HepG2 (cell line): Measurements from ENCODE around the gene GAPDH. TPM values are rescaled to one million over a fixed set of nuclear protein-coding genes. Genes with fewer than 3 reads are reported as not detected.

Source experiments
- ATAC-seq: fragments of 200-7000 bp; cut with Tn5 transposase; 3 replicates; pipeline ENCODE4 v1.9.1; 2020; ENCODE audit warnings: mild to moderate bottlenecking, moderate library complexity
- BruUV-seq: library from RNA; stranded (reverse); fragments of 400-500 nt; replicated peaks from 2 replicates; lab custom pipeline; 2021; lab: Mats Ljungman, UMichigan
- CTCF ChIA-PET: fragments of 300-600 bp; formaldehyde crosslinking; extraction: SDS; loops from one replicate; lab custom pipeline; 2021; ENCODE audit warnings: low total read pairs, inconsistent platforms, low intra/inter-chr PET ratio; lab: Yijun Ruan, JAX
- POLR2A ChIA-PET: fragments of 350-600 bp; sonication (Branson Sonifier 250); formaldehyde crosslinking; loops from one replicate; lab custom pipeline; 2020; ENCODE audit warnings: antibody characterized with exemption, inconsistent platforms; lab: Yijun Ruan, JAX
- DNase-seq: peaks from one replicate; pipeline ENCODE4 v3.0.0-alpha.2; 2015; ENCODE audit warnings: low spot score
- FAIRE-seq: peaks from 3 replicates; lab custom pipeline; 2011; peaks lifted over from hg19 to GRCh38; lab: Jason Lieb, UNC
- H2AFZ ChIP-seq: one replicate; pipeline ENCODE4 v1.6.1; 2011; ENCODE audit warnings: low read length, inconsistent platforms
- H3K27ac ChIP-seq: fragments of 300-600 bp; 3 replicates; pipeline ENCODE4 v1.8.0; 2011; ENCODE audit warnings: mixed run types, mild to moderate bottlenecking, mixed read lengths, low read length, inconsistent platforms; ENCODE audit not compliant: insufficient read depth; ENCODE audit errors: extremely low read length
- H3K27me3 ChIP-seq, 2 experiments: fragments of 200-600 bp in 1 of 2; 2 replicates in 1 of 2; 3 replicates in 1 of 2; pipeline versions ENCODE4 v1.6.0 to v1.8.0; 2011; ENCODE audit warnings: low read length in 2 of 2, mild to moderate bottlenecking in 2 of 2, moderate library complexity in 2 of 2, inconsistent platforms in 1 of 2; ENCODE audit not compliant: insufficient read depth in 2 of 2, control insufficient read depth in 1 of 2
- H3K36me3 ChIP-seq, 2 experiments: fragments of 200-600 bp in 1 of 2; replicated peaks in 1 of 2; 2 replicates in 1 of 2; 3 replicates in 1 of 2; pipeline versions ENCODE4 v1.5.1 to v1.8.0; 2011; ENCODE audit warnings: low read length in 2 of 2, inconsistent platforms in 1 of 2; ENCODE audit not compliant: insufficient read depth in 2 of 2, control insufficient read depth in 1 of 2
- H3K4me1 ChIP-seq: 2 replicates; pipeline ENCODE4 v1.5.1; 2012; ENCODE audit warnings: low read length, inconsistent platforms; ENCODE audit not compliant: insufficient read depth
- H3K4me2 ChIP-seq: 2 replicates; pipeline ENCODE4 v1.6.0; 2011; ENCODE audit warnings: low read depth, low read length, inconsistent platforms
- H3K4me3 ChIP-seq, 3 experiments: fragments of 200-600 bp in 1 of 3; sonication (generic), shearing (Covaris generic) in 1 of 3; replicated peaks in 1 of 3; 2 replicates each; pipeline ENCODE4 v1.5.1; 2011 to 2016; ENCODE audit warnings: low read length in 3 of 3, inconsistent platforms in 2 of 3, low read depth in 2 of 3, mild to moderate bottlenecking in 2 of 3, control low read depth in 1 of 3, mixed read lengths in 1 of 3; ENCODE audit not compliant: insufficient read depth in 1 of 3
- H3K79me2 ChIP-seq: one replicate; pipeline ENCODE4 v1.6.1; 2011; ENCODE audit warnings: low read length, inconsistent platforms; ENCODE audit not compliant: insufficient read depth
- H3K9ac ChIP-seq: 2 replicates; pipeline ENCODE4 v1.6.0; 2011; ENCODE audit warnings: mild to moderate bottlenecking, low read depth, low read length, inconsistent platforms; ENCODE audit not compliant: insufficient read depth
- H3K9me3 ChIP-seq: 2 replicates; pipeline ENCODE4 v1.5.1; 2012; ENCODE audit warnings: mild to moderate bottlenecking, low read length
- H4K20me1 ChIP-seq: 2 replicates; pipeline ENCODE4 v1.6.0; 2011; ENCODE audit warnings: inconsistent platforms, mild to moderate bottlenecking, low read length, moderate library complexity; ENCODE audit not compliant: insufficient read depth
- FOXC1 ChIP-seq: sonication (generic); formaldehyde crosslinking; IDR thresholded peaks from 2 replicates; pipeline ENCODE4 v1.8.0; 2022; ENCODE audit warnings: mild to moderate bottlenecking, missing genetic modification reagents, borderline replicate concordance
- HNRNPH1 ChIP-seq: fragments of 200-400 bp; formaldehyde crosslinking; optimal IDR thresholded peaks from 2 replicates; pipeline ENCODE3; 2017; ENCODE audit warnings: mild to moderate bottlenecking, low read depth, low read length
- NR2F1 ChIP-seq, 2 experiments: fragments of 450-650 bp in 1 of 2; formaldehyde crosslinking in 1 of 2; IDR thresholded peaks; 2 replicates each; pipeline versions ENCODE4 v1.5.0 to v1.6.1; 2016 to 2020; ENCODE audit warnings: mild to moderate bottlenecking in 1 of 2, missing compliant biosample characterization in 1 of 2, missing genetic modification reagents in 1 of 2, moderate library complexity in 1 of 2
- RBM39 ChIP-seq: fragments of 200-400 bp; formaldehyde crosslinking; IDR thresholded peaks from one replicate; pipeline ENCODE4 v1.6.1; 2018; ENCODE audit warnings: antibody characterized with exemption, mild to moderate bottlenecking, low read depth, low read length; ENCODE audit not compliant: poor library complexity, severe bottlenecking
- RFX3 ChIP-seq: IDR thresholded peaks from 2 replicates; pipeline ENCODE4 v1.6.1; 2016; ENCODE audit warnings: missing biosample characterization, missing genetic modification reagents
- THYN1 ChIP-seq: sonication (generic); formaldehyde crosslinking; IDR thresholded peaks from 2 replicates; pipeline ENCODE4 v1.8.1; 2023; ENCODE audit warnings: low read depth, mild to moderate bottlenecking, moderate library complexity, missing genetic modification reagents, borderline replicate concordance
- ZFYVE20 ChIP-seq: sonication (generic); formaldehyde crosslinking; IDR thresholded peaks from 2 replicates; pipeline ENCODE4 v1.8.0; 2023; ENCODE audit warnings: low read depth, mild to moderate bottlenecking, moderate library complexity, missing genetic modification reagents, borderline replicate concordance
- ZNF253 ChIP-seq: sonication (generic); formaldehyde crosslinking; IDR thresholded peaks from 2 replicates; pipeline ENCODE4 v1.8.0; 2022; ENCODE audit warnings: mild to moderate bottlenecking, missing genetic modification reagents, borderline replicate concordance
- ZNF263 ChIP-seq: sonication (generic); formaldehyde crosslinking; IDR thresholded peaks from 2 replicates; pipeline ENCODE4 v1.4.0; 2020; ENCODE audit warnings: missing genetic modification reagents
- WGBS: methylation state at CpG from one replicate; pipeline ENCODE4 v1.1.6; 2017; ENCODE audit warnings: low lambda C conversion rate; 5-methylcytosine and 5-hydroxymethylcytosine counted together
- in situ Hi-C: cut with HindIII; loops from 2 replicates; pipeline ENCODE4 v1.10.0; 2017; ENCODE audit warnings: low pct_unique_long_range_greater_than_20kb; ENCODE audit not compliant: extremely low pct_ligation_motif_present
- intact Hi-C: fragments of 100-400 bp; cut with micrococcal nuclease; formaldehyde crosslinking; loops from one replicate; pipeline ENCODE4 v1.10.0; 2022; ENCODE audit not compliant: unreplicated experiment
- polyA plus RNA-seq, 8 experiments: library from polyadenylated mRNA; depleted of rRNA in 3 of 8; stranded (reverse) in 7 of 8; unstranded in 1 of 8; fragments of >200 nt; fragmentation: Illumina TruSeq in 4 of 8; extraction: Trizol in 4 of 8; gene quantifications; 2 replicates each; pipeline versions ENCODE4 v1.2.1 to v1.2.3, GENCODE V29; 2011 to 2016; ENCODE audit warnings: low read depth in 4 of 8, missing spikeins in 1 of 8, mixed read lengths in 1 of 8; ENCODE audit not compliant: insufficient read depth in 1 of 8
- total RNA-seq, 5 experiments: library from RNA; depleted of rRNA; stranded (reverse); fragments of >200 nt; fragmentation: Illumina TruSeq; extraction: Trizol; gene quantifications; 2 replicates each; pipeline ENCODE4 v1.2.3, GENCODE V29; 2016; ENCODE audit warnings: low read depth in 1 of 5
- TF ChIP-seq, protein P1 (sequence below): IDR thresholded peaks from 2 replicates; pipeline ENCODE4 v1.6.1; 2016; ENCODE audit warnings: missing genetic modification reagents, missing compliant biosample characterization
- TF ChIP-seq, protein P2 (sequence below): sonication (generic); formaldehyde crosslinking; IDR thresholded peaks from 2 replicates; pipeline ENCODE4 v1.5.0; 2020; ENCODE audit warnings: mild to moderate bottlenecking, missing genetic modification reagents
- TF ChIP-seq, protein P3 (sequence below): sonication (generic); formaldehyde crosslinking; IDR thresholded peaks from 2 replicates; pipeline ENCODE4; 2020; ENCODE audit warnings: missing genetic modification reagents, mild to moderate bottlenecking, borderline replicate concordance

Gene GAPDH
- total and polyA plus RNA-seq, 2 of the 13 experiments (the other 11 are each of a cell fraction or from before 2014, with no cell fraction given), result 3,038 to 12,722 TPM

DNA sequence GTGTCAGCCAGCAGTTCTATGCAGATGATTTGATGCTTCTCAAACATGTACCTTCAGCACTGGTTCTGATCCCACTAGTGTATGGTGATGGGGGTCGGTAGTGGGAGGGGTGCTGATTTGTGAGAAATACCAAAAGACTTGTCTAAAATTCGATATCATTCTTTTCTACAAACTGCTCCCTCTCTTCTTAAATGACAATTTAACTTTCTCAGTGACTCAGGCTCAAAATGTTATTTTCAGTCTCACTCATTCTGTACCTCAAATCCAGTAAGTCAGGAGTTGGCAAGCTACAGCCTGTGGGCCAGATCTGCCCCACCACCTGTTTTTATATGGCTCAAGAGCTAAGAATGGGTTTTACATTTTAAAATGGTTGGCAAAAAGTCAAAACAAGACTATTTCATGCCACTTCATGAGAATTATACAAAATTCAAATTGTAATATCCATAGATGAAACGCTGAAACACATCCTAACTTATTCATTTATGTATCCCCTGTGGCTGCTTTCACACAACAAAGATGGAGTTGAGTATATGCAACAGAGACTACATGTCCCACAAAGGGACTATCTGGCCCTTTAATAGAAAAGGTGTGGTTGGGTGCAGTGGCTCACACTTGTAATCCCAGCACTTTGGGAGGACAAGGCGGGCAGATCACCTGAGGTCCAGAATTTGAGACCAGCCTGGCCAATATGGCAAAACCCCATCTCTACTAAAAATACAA, 40.4 kb downstream of the GAPDH start:
- no peak overlapping the region for H3K4me2 ChIP-seq
- no peaks in the 10 kb centered on the region for H3K9me3 ChIP-seq
- H3K27me3 ChIP-seq, result no peaks in the 10 kb centered on the region
- FAIRE-seq, result no peak
- in situ Hi-C loops, result no loop called here
- POLR2A ChIA-PET, result no interaction called here
- no peak overlapping the region for H2AFZ ChIP-seq
- H3K9ac ChIP-seq, result no peak overlapping the region
- TF ChIP-seq ZNF263 (CRISPR knock-in tag) (no peak), ZFYVE20 (no peak), HNRNPH1 (no peak), NR2F1 (CRISPR knock-in tag; IDR thresholded peaks at IDR 0.05) (no peak), RFX3 (no peak), ZNF253 (CRISPR knock-in tag) (no peak)
- TF ChIP-seq, protein P1, sequence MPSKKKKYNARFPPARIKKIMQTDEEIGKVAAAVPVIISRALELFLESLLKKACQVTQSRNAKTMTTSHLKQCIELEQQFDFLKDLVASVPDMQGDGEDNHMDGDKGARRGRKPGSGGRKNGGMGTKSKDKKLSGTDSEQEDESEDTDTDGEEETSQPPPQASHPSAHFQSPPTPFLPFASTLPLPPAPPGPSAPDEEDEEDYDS, result no peak
- TF ChIP-seq, all 625 proteins: peak for 0
- CTCF ChIA-PET, result no interaction called here
- Histone ChIP-seq H3K36me3 (peaks cover 29 to 71% of the 10 kb centered on the region in 2 experiments), H3K4me1 (peaks cover 12% of the 10 kb centered on the region), H3K4me3 (no peak overlapping the region), H4K20me1 (no peaks in the 10 kb centered on the region; the same call in 1 of the 2 replicates), H3K27ac (no peak overlapping the region), H3K79me2 (no peaks in the 10 kb centered on the region)
- BruUV-seq, result no TSS peak
- DNase-seq (no peak), ATAC-seq (no peak)
- intact Hi-C loops, result no loop called here
- WGBS, result 98% methylated on average over 4 of the region's 4 CpGs

DNA sequence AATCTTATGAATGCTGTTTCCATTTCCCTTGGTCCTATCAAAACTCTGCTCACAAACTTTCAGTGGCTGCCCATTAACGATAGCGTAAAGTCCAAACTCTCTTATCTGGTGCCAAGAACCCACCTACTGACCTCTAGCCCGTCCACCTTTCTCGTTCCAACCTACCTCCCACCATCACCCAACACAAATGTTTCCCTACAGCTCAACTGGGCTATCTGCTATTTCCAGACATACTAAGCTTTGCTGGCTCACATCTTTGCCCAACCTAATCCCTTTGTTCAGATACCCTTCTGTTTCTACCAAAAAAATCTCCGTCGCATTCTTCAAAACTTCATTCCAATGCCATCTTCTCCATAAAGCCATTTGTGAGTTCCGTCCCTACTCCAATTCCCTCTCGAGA, 41.3 kb downstream of the GAPDH start:
- no peaks in the 10 kb centered on the region for H3K79me2 ChIP-seq
- no peak for FAIRE-seq
- no peaks in the 10 kb centered on the region; the same call in 1 of the 2 replicates for H4K20me1 ChIP-seq
- ChIA-PET POLR2A (no interaction called here), CTCF (no interaction called here)
- no peaks in the 10 kb centered on the region for H3K9me3 ChIP-seq
- no peaks in the 10 kb centered on the region for H3K27me3 ChIP-seq
- no peak overlapping the region for H3K4me2 ChIP-seq
- H3K4me3 ChIP-seq, result no peak overlapping the region
- H3K4me1 ChIP-seq, result peaks cover 3% of the 10 kb centered on the region; the same call in 1 of the 2 replicates
- peaks cover 29 to 73% of the 10 kb centered on the region in 2 experiments for H3K36me3 ChIP-seq
- intact Hi-C loops (no loop called here), in situ Hi-C loops (no loop called here)
- WGBS, result 95% methylated on average over 8 of the region's 8 CpGs
- no peak for ATAC-seq
- no TSS peak for BruUV-seq
- no peak for DNase-seq
- H2AFZ ChIP-seq, result no peak overlapping the region
- H3K9ac ChIP-seq, result no peak overlapping the region
- H3K27ac ChIP-seq, result no peak overlapping the region
- TF ChIP-seq FOXC1 (no peak), RBM39 (no peak), THYN1 (CRISPR knock-in tag) (no peak)
- TF ChIP-seq, protein P2, sequence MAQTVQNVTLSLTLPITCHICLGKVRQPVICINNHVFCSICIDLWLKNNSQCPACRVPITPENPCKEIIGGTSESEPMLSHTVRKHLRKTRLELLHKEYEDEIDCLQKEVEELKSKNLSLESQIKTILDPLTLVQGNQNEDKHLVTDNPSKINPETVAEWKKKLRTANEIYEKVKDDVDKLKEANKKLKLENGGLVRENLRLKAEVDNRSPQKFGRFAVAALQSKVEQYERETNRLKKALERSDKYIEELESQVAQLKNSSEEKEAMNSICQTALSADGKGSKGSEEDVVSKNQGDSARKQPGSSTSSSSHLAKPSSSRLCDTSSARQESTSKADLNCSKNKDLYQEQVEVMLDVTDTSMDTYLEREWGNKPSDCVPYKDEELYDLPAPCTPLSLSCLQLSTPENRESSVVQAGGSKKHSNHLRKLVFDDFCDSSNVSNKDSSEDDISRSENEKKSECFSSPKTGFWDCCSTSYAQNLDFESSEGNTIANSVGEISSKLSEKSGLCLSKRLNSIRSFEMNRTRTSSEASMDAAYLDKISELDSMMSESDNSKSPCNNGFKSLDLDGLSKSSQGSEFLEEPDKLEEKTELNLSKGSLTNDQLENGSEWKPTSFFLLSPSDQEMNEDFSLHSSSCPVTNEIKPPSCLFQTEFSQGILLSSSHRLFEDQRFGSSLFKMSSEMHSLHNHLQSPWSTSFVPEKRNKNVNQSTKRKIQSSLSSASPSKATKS, result no peak
- TF ChIP-seq, protein P3, sequence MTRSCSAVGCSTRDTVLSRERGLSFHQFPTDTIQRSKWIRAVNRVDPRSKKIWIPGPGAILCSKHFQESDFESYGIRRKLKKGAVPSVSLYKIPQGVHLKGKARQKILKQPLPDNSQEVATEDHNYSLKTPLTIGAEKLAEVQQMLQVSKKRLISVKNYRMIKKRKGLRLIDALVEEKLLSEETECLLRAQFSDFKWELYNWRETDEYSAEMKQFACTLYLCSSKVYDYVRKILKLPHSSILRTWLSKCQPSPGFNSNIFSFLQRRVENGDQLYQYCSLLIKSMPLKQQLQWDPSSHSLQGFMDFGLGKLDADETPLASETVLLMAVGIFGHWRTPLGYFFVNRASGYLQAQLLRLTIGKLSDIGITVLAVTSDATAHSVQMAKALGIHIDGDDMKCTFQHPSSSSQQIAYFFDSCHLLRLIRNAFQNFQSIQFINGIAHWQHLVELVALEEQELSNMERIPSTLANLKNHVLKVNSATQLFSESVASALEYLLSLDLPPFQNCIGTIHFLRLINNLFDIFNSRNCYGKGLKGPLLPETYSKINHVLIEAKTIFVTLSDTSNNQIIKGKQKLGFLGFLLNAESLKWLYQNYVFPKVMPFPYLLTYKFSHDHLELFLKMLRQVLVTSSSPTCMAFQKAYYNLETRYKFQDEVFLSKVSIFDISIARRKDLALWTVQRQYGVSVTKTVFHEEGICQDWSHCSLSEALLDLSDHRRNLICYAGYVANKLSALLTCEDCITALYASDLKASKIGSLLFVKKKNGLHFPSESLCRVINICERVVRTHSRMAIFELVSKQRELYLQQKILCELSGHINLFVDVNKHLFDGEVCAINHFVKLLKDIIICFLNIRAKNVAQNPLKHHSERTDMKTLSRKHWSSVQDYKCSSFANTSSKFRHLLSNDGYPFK (CRISPR knock-in tag), result no peak
